Measurements from ENCODE around the gene WIPI1. TPM values are rescaled to one million over a fixed set of nuclear protein-coding genes. Genes with fewer than 3 reads are reported as not detected.
"Not testable (repeated sequence)": the region's sequence is repeated elsewhere in the genome, so short reads cannot be mapped to it uniquely, and the experiment has no call there.

Gene WIPI1
- total RNA-seq, 2 experiments from 2014 or later: 12.0 to 14.3 TPM

GRCh38 chr17:68428498-68429172, 28.7 kb downstream of the WIPI1 start:
- ChIA-PET POLR2A (interaction anchor here (0.6 kb wide), 1 partner anchor 258 kb away, joined by 3 read pairs; no protein-coding TSS in a partner anchor), CTCF (no interaction called here)

DNA sequence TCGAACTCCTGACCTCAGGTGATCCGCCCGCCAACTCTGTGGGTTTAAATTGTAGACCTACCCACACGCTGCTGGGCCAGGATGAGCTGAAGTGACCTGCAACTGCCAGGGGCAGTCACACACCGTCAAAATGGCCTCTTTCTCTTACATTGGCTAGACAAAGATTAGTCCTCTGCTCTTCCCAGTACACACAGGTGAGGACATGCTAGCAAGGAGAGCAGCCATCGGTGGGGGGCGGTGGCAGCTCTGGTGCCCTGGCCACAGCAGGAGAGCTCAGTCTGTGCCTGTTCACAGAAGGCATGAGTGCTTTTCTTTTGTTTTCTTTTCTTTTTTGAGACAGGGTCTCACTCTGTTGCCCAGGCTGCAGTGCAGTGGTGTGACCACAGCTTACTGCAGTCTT, 29.7 kb downstream of the WIPI1 start:
- POLR2A ChIA-PET: interaction anchor here (0.6 kb wide), 1 partner anchor 36 kb away, joined by 3 read pairs; no protein-coding TSS in a partner anchor
- CTCF ChIA-PET: interaction anchor here (0.6 to 0.7 kb wide), 2 partner anchors 39 to 255 kb away, joined by 3 to 4 read pairs; no protein-coding TSS in a partner anchor

- ChIA-PET POLR2A (no interaction called here), CTCF (no interaction called here)
Measured at GRCh38 chr17:68425979-68426378, 31.3 kb downstream of the WIPI1 start.

GRCh38 chr17:68424861-68425260, 32.4 kb downstream of the WIPI1 start:
- ChIA-PET CTCF (no interaction called here), POLR2A (interaction anchor here (0.7 kb wide), 1 partner anchor 553 kb away, joined by 4 read pairs; no protein-coding TSS in a partner anchor)

DNA sequence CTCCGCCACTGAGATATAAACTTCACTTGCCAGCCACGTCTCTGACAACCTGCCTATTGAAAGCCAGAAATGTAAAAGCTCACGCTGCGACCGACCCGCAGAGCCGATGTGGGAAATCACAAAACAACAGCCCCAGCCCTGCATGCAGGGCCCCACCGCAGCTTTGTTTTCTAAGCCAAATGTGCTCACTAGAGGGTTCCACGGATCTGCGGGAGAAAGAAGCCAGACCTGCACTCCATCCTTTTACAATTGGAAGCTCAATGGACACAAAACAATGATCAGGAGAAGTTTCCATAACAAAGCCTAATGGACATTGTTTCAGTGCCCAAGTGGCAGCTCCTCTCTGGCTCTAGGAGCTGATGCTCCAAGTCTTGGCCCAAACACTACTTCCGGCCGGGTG, 33.1 kb downstream of the WIPI1 start:
- CTCF ChIA-PET: no interaction called here
- POLR2A ChIA-PET: no interaction called here

DNA sequence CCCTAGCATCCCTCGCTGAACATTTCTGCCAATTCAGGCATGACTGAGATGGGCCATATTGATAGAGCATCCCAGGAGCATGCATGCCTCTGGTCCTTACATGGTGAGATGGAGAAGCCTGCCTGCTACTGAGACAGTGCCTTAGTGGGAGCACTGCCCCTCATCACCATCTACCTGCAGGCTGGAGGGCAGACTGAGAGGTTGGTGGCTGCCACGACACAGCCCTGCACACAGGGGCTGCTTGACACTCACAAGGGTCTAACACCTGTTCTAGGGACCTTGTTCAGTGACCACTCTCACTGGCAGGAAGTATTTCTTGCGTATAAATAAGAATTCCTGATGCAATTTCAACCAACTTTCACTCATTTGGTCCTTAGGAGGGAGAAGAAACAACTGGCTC, 34.0 kb downstream of the WIPI1 start:
- CTCF ChIA-PET: interaction anchor here (1.2 kb wide), 1 partner anchor 43 kb away, joined by 4 read pairs; no protein-coding TSS in a partner anchor
- POLR2A ChIA-PET: no interaction called here

GRCh38 chr17:68422821-68423220, 34.5 kb downstream of the WIPI1 start:
- CTCF ChIA-PET: interaction anchor here (1.2 kb wide), 1 partner anchor 43 kb away, joined by 4 read pairs; no protein-coding TSS in a partner anchor
- POLR2A ChIA-PET: no interaction called here

DNA sequence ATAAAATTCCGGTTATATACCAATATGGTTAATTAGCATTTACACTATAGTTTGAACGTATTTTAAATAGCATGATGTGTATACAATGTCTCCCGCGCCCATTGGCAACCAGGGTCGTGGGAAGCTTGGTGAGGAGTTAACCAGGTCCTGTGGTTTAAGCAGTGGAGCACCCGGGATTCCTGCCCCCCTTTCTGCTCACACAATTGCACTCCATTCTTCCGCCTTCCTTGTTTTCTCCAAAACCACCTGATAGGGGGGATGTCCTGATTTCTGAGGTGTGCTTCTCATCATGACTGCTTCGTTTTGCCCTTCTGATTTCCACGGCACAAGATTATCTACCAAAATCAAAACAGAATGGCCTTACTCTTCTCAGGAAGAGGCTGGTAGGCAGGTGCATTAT, 35.8 kb downstream of the WIPI1 start:
- CTCF ChIA-PET: no interaction called here

GRCh38 chr17:68420065-68420464, 37.2 kb downstream of the WIPI1 start:
- POLR2A ChIA-PET: no interaction called here
- CTCF ChIA-PET: no interaction called here

More for the DNA sequence above, 35.8 kb downstream of the WIPI1 start:
- POLR2A ChIA-PET: no interaction called here

GRCh38 chr17:68418876-68419275, 38.4 kb downstream of the WIPI1 start:
- ChIA-PET CTCF (interaction anchor here (0.7 kb wide), 2 partner anchors 32 to 254 kb away, joined by 3 read pairs; no protein-coding TSS in a partner anchor), POLR2A (interaction anchor here (0.7 to 0.8 kb wide), 2 partner anchors 109 to 171 kb away, joined by 4 to 5 read pairs; partner anchors contain the start of gene AMZ2)

DNA sequence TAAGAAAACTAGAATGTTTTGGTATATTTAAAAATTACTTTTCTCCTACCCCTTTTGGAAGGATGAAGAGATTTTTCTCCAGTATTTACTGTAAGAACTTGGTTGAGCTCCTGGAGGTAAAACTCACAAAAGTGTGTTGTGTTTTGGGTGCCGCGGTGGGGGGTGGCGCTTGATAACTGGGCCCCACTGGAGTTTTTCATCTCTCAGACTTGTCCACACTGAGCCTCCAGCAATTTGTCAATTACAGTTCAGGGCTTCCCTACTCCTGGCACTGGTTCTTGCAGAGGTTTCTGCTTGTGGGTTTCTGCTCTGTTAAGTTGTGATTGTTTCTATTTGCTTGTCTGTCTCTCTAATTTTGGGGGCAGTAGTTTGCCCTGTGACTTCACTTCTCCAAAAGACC, 40.0 kb downstream of the WIPI1 start:
- POLR2A ChIA-PET: no interaction called here
- CTCF ChIA-PET: no interaction called here

- CTCF ChIA-PET: interaction anchor here (1.6 kb wide), 1 partner anchor 16 kb away, joined by 9 read pairs; no protein-coding TSS in a partner anchor
Measured at GRCh38 chr17:68414901-68415300, 42.4 kb downstream of the WIPI1 start.

DNA sequence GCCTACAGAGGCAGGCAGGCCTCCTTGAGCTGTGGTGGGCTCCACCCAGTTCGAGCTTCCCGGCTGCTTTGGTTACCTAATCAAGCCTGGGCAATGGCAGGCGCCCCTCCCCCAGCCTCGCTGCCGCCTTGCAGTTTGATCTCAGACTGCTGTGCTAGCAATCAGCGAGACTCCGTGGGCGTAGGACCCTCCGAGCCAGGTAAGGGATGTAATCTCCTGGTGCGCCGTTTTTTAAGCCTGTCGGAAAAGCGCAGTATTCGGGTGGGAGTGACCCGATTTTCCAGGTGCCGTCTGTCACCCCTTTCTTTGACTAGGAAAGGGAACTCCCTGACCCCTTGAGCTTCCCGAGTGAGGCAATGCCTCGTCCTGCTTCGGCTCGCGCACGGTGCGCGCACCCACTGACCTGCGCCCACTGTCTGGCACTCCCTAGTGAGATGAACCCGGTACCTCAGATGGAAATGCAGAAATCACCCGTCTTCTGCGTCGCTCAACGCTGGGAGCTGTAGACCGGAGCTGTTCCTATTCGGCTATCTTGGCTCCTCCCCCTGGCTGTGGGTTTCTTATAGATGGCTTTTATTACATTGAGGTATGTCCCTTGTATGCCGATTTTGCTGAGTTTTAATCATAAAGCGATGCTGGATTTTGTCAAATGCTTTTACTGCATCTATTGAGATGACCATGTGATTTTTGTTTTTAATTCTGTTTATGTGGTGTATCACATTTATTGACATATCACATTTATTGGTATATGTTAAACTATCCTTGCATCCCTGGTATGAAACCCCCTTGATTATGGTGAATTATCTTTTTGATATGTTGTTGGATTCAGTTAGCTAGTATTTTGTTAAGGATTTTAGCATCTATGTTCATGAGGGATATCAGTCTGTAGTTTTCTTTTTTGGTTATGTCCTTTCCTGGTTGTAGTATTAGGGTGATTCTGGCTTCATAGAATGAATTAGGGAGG, 43.4 kb downstream of the WIPI1 start:
- POLR2A ChIA-PET: interaction anchor here (0.8 kb wide), 1 partner anchor 122 kb away, joined by 4 read pairs; the partner anchor contains the start of gene ARSG

More at GRCh38 chr17:68414901-68415300, 42.4 kb downstream of the WIPI1 start:
- POLR2A ChIA-PET: not testable (repeated sequence)

DNA sequence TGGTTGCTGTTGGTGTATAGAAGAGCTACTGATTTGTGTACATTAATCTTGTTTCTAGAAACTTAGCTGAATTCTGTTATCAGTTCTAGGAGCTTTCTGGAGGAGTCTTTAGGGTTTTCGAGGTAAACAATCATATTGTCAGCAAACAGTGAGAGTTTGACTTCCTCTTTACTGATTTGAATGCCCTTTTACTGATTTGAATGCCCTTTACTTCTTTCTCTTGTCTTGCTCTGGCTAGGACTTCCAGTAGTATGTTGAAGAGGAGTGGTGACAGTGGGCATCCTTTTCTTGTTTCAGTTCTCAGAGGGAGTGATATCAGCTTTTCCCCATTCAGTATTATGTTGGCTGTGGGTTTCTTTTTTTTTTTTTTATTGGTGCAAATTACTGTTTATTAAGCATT, 49.6 kb downstream of the WIPI1 start:
- POLR2A ChIA-PET, CTCF ChIA-PET: not testable (repeated sequence)

More for the DNA sequence above, 43.4 kb downstream of the WIPI1 start:
- CTCF ChIA-PET: interaction anchor here (1.6 kb wide), 1 partner anchor 15 kb away, joined by 9 read pairs; no protein-coding TSS in a partner anchor

DNA sequence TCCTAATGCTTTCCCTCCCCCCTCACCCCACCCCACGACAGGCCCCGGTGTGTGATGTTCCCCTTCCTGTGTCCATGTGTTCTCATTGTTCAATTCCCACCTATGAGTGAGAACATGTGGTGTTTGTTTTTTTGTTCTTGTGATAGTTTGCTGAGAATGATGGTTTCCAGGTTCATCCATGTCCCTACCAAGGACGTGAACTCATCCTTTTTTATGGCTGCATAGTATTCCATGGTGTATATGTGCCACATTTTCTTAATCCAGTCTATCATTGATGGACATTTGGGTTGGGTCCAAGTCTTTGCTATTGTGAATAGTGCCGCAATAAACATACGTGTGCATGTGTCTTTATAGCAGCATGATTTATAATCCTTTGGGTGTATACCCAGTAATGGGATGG, 53.5 kb downstream of the WIPI1 start:
- CTCF ChIA-PET, POLR2A ChIA-PET: not testable (repeated sequence)

- CTCF ChIA-PET: no interaction called here
- POLR2A ChIA-PET: no interaction called here
Measured at GRCh38 chr17:68403122-68403521, 54.2 kb downstream of the WIPI1 start.

DNA sequence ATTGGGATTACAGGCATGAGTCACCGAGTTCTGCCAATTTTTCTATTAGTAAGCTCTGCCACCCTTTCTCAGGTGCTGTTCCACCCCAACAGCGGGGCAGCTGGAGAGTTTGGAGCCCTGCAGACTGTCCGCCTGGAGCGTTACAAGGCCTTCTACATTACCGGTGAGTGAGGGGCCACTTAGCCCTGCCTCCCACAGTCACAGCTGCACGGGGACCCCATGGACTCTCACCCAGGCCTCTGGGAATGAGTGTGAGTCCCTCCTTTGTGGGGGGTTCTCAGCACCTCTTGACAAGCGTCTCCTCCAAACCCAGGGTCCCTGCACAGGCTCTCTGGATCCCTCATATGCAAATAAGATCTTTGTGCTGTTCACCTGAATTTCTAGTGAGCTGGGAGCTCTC, 56.0 kb downstream of the WIPI1 start:
- CTCF ChIA-PET: no interaction called here
- POLR2A ChIA-PET: no interaction called here

GRCh38 chr17:68400404-68400735, 56.9 kb downstream of the WIPI1 start:
- ChIA-PET POLR2A (interaction anchor here (0.5 kb wide), 2 partner anchors 135 to 365 kb away, joined by 3 to 4 read pairs; partner anchors contain the start of gene KPNA2), CTCF (interaction anchor here (0.9 kb wide), 1 partner anchor 108 kb away, joined by 4 read pairs; no protein-coding TSS in a partner anchor)

GRCh38 chr17:68399638-68400403, 57.5 kb downstream of the WIPI1 start:
- ChIA-PET POLR2A (interaction anchor here (0.5 to 1.7 kb wide), 4 partner anchors 108 to 364 kb away, joined by 3 to 10 read pairs (median 4); partner anchors contain the start of genes AMZ2, ARSG, KPNA2 and SLC16A6), CTCF (interaction anchor here (0.6 to 1.6 kb wide), 17 partner anchors 14 to 230 kb away, joined by 3 to 12 read pairs (median 4); partner anchors contain the start of genes ARSG and SLC16A6)
